ENCODE measurements around the gene MR1.
A peak's percentile ranks its signal among the peaks of the same experiment; 100 is the strongest.

Gene MR1

DNA sequence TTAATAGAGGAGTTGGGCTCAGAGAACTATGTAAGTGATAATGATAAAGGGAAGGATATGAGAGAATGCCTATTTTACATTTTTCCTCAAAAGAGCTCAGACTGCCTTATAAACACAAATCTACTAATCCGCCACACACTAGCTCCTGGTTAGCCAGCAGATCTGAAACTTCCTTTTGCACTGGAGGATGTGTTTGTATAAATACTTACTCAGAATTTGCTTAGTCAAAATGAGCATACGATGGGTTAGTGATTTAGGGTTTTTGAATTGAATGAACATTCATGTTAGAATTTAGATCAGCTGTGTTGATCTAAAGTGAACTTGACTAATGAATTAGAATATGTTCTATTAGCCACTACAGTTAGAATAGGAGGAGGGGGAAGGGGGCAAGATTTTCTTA lies 45.6 kb downstream of the MR1 start:
- TF ChIP-seq, protein P1, sequence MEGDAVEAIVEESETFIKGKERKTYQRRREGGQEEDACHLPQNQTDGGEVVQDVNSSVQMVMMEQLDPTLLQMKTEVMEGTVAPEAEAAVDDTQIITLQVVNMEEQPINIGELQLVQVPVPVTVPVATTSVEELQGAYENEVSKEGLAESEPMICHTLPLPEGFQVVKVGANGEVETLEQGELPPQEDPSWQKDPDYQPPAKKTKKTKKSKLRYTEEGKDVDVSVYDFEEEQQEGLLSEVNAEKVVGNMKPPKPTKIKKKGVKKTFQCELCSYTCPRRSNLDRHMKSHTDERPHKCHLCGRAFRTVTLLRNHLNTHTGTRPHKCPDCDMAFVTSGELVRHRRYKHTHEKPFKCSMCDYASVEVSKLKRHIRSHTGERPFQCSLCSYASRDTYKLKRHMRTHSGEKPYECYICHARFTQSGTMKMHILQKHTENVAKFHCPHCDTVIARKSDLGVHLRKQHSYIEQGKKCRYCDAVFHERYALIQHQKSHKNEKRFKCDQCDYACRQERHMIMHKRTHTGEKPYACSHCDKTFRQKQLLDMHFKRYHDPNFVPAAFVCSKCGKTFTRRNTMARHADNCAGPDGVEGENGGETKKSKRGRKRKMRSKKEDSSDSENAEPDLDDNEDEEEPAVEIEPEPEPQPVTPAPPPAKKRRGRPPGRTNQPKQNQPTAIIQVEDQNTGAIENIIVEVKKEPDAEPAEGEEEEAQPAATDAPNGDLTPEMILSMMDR (IDR thresholded peaks at IDR 0.05): no peak

DNA sequence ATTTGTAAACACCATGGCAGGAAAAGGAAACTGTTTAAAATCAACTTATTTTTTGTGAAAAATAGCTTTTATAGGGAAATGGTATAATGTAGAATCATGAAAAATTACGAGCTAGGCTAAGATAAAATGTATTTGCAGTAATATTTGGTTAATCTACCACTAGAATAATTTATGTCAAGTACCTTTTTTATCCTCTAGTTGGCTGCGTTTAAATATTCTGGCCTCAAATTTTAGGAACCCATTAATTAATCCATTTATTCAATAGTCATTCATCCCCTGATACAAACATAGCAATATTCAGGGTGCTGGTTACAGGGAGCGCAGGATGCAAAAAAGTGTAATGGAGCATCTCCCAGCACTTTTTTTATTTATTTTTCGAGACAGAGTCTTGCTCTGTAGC lies 46.1 kb downstream of the MR1 start:
- TF ChIP-seq, protein P1 (IDR thresholded peaks at IDR 0.05): no peak

DNA sequence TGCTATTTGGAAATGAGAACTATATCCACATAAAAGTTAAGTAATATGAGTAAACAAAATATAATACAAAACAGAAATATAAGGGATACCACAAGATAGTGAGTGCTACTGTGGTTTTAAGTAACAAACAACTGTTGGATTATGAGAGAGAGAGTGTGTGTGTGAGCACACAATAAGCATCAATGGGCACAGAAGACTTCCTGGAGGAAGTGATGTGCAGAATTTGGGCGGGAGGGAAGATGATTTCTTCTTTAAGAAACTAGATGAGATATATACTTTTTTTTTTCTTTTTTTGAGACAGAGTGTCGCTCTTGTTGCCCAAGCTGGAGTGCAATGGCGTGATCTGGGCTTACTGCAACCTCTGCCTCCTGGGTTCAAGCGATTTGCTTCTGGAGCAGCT lies 46.8 kb downstream of the MR1 start:
- TF ChIP-seq, protein P1 (IDR thresholded peaks at IDR 0.05): no peak

DNA sequence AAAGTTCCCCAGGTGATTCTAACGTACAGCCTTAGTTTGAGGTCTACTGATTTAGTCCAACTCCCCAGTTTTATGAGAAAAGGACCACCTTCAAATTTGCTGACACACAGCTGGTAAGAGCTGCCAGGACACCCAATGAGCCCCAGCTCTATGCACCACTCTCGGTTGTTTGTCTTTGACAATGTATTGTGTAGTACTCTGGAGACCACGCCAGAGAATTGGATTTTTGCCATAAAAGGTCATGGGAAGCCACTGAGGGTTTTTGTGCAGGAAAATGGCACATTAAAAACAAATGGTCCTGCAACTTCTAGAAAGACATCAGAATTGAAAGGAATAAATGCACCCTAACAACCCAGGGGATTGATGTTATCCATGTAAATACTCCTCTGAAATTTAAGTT lies 47.6 kb downstream of the MR1 start:
- TF ChIP-seq, protein P1 (IDR thresholded peaks at IDR 0.05): no peak

DNA sequence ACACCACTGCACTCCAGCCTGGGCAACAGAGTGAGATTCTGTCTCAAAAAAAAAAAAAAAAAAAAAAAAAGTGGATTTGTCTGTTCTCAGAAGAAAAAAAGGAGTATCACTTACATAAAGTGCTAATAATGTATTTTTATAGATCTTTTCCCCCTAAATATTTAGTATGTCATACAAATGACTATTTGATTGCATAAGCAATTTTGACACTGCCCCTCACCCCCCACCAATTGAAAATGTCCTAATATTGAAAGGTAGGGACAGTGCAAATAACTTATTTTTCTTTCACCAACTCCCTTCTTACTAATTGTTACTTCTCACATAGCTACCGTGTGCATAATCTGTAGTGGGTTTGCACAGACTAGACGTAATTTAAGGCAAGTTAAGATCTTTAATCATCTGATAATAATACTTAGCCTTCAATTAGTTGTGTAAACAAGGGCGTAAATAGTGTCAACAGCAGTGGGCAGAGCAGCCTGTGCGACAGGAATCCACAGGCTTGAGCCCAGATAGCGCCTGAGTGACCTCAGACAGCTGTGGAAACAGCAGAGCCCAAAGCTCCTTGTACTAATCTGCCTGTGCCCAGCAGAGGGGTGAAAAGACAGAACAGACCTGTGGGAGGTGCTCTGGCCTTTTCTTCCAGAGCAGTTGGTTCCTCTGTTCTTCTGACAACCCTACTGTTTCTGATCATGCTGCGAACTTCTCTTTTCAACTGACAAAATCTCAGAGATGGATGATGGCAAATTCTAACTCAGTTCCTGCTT lies 50.2 kb downstream of the MR1 start:
- TF ChIP-seq, protein P1 (IDR thresholded peaks at IDR 0.05): peak; percentile 36; the same call in 1 of the 2 replicates

DNA sequence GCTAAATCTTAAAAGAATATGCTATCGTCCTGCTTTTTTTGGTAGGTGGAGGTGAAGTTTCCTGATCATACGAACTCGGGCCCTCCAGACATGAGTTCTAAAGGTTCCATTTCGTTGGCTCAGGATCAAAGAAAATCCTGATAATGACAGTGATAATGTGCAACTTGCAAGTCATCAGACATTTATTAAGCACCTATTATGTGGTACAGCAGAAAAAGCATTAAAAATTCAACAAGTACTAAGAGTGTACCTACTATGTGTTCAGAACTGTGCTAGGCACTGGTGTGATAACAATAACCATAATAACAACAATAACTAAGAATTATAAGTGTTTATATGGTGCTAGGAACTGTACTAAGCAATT lies 50.8 kb downstream of the MR1 start:
- TF ChIP-seq, protein P1 (IDR thresholded peaks at IDR 0.05): no peak

DNA sequence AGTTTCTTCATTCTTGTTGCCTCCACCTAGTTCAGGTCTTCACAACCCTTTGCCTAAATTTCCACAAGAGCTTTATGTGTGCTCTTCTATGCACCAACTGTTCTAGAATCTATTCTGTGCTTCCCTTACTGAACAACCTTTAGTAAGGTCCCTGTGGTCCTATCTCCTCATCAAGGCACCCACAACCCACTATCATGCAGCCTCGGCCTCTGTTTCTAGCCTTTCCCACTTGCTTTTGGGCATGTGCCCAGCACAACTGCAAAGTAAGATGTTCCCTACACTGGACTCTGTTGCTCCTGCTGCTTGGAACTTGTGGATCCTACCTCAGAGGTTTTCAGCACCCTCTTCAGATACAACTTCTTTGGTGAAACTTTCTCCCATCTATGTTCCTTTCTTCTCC lies 52.3 kb downstream of the MR1 start:
- TF ChIP-seq, protein P1 (IDR thresholded peaks at IDR 0.05): no peak

DNA sequence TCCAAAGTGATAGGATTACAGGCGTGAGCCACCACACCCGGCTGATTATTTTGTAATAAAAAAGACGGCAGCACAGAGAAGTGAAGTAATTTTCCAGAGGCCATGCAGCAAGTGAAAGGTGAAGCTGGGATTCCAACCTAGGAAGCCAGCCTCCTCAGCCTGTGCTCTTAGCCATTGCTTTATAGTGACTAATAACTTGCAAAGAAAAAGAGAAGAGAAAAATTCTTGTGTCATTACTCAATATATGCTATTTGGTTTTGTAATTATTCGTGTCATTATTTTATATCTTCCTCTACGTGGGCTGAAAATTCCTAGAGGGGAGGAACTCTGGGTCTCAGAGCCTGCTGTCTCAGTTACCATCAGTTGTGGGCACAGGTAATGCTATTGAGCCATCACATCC lies 53.1 kb downstream of the MR1 start:
- TF ChIP-seq, protein P1 (IDR thresholded peaks at IDR 0.05): no peak

Data from LNCAP (cell line).